Transverse colon (tissue), 4 donors: ENCODE data around the gene DPP9. TPM values are rescaled to one million over a fixed set of nuclear protein-coding genes. Genes with fewer than 3 reads are reported as not detected.
"Not testable (repeated sequence)": the region's sequence is repeated elsewhere in the genome, so short reads cannot be mapped to it uniquely, and the experiment has no call there.

Experiments used
- DNase-seq: peaks from one replicate; pipeline ENCODE4 v3.0.0-alpha.2; 2019
- H3K27ac ChIP-seq, 4 donors: fragments of 200-600 bp; sonication (generic); 2 replicates each; pipeline ENCODE4 v1.5.1; 2016 to 2018; ENCODE audit warnings: inconsistent platforms in 4 of 4
- H3K27me3 ChIP-seq: fragments of 200-600 bp; sonication (generic); 2 replicates; pipeline ENCODE4 v1.5.1; 2017; ENCODE audit warnings: inconsistent platforms
- H3K36me3 ChIP-seq, 4 donors: fragments of 200-600 bp; sonication (generic); 2 replicates each; pipeline ENCODE4 v1.5.1; 2017 to 2019; ENCODE audit warnings: inconsistent platforms in 4 of 4
- H3K4me1 ChIP-seq, 4 donors: fragments of 200-600 bp; sonication (generic); 2 replicates each; pipeline ENCODE4 v1.5.1; 2017 to 2020; ENCODE audit warnings: inconsistent platforms in 4 of 4
- H3K4me3 ChIP-seq, 4 donors: fragments of 200-600 bp; sonication (generic); 1 replicate in 1 of 4; 2 replicates in 3 of 4; pipeline versions ENCODE4 v1.5.1 to v1.6.1; 2017 to 2019; ENCODE audit warnings: inconsistent platforms in 4 of 4
- H3K9me3 ChIP-seq, 2 donors: fragments of 200-600 bp; sonication (generic); 2 replicates each; pipeline ENCODE4 v1.5.1; 2017 to 2019; ENCODE audit warnings: inconsistent platforms in 2 of 2
- EP300 ChIP-seq: sonication (generic); formaldehyde crosslinking; IDR thresholded peaks from one replicate; pipeline ENCODE4 v1.6.1; 2017; ENCODE audit warnings: antibody characterized with exemption, low read depth
- POLR2A ChIP-seq: fragments of 450-650 bp; IDR thresholded peaks from one replicate; pipeline ENCODE4 v1.6.1; 2016; ENCODE audit warnings: antibody characterized with exemption, mild to moderate bottlenecking, moderate library complexity
- POLR2AphosphoS5 ChIP-seq, 3 donors: sonication (generic); formaldehyde crosslinking; IDR thresholded peaks; one replicate each; pipeline ENCODE4 v1.6.1; 2016; ENCODE audit warnings: antibody characterized with exemption in 3 of 3
- WGBS, 2 donors: methylation state at CpG; one replicate each; pipeline ENCODE4 v1.1.5; 2018; ENCODE audit warnings: low coverage in 1 of 2; 5-methylcytosine and 5-hydroxymethylcytosine counted together
- in situ Hi-C, 4 donors: fragments of 200-750 bp; cut with MboI; loops; one replicate each; pipeline versions ENCODE4 v1.15.0 to v1.15.1; 2017; ENCODE audit warnings: low sequenced_read_pairs in 3 of 4, low pct_ligation_motif_present in 1 of 4, low pct_unique_long_range_greater_than_20kb in 1 of 4
- intact Hi-C: fragments of 100-400 bp; cut with DNase I; formaldehyde crosslinking; loops from one replicate; pipeline ENCODE4 v1.15.1; 2023; ENCODE audit warnings: low total_unique reads
- total RNA-seq, 4 donors: library from RNA; depleted of rRNA; stranded (reverse); fragments of >200 nt; gene quantifications; one replicate each; pipeline ENCODE4 v1.1.0, GENCODE V29; 2016
- TF ChIP-seq, protein P1 (sequence below), 5 experiments: fragments of 200-600 bp in 3 of 5; fragments of 450-650 bp in 2 of 5; sonication (generic) in 3 of 5; IDR thresholded peaks; 1 replicate in 2 of 5; 2 replicates in 3 of 5; pipeline ENCODE4 v1.5.1; 2016 to 2017; ENCODE audit warnings: antibody characterized with exemption in 5 of 5, inconsistent platforms in 3 of 5, mild to moderate bottlenecking in 2 of 5, moderate library complexity in 1 of 5

DPP9 gene
- total RNA-seq, 4 donors from 2014 or later: 74.1 to 320 (median 103) TPM

DNA sequence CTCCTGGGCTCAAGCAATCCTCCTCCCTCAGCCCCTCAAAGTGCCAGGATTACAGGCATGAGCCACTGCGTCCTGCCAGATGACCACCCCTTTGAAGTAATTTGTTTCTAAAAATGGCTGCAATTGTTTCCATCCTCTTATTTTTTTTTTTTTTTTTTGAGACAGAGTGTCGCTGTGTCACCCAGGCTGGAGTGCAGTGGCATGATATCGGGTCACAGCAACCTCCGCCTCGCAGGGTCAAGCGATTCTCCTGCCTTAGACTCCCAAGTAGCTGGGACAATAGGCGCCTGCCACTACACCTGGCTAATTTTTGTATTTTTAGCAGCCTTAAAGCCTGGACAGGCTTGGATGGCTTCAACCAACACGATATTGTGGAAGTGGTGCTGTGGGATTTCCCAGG lies 22.3 kb upstream of the DPP9 start:
- intact Hi-C loops: no loop called here

DNA sequence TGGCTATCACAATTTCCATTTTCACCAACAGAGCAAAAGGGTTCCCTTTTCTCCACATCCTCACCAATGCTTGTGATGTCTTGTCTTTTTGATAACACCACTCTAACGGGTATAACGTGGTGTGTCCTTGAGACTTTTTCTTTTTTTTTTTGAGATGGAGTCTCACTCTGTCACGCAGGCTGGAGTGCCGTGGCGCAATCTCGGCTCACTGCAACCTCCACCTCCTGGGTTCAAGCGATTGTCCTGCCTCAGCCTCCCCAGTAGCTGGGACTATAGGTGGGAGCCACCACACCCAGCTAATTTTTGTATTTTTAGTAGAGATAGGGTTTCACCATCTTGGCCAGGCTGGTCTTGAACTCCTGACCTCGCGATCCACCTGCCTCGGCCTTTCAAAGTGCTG lies 21.5 kb upstream of the DPP9 start:
- H3K9me3 ChIP-seq, DNase-seq, H3K36me3 ChIP-seq, in situ Hi-C loops, H3K4me3 ChIP-seq, intact Hi-C loops: not testable (repeated sequence)
- Histone ChIP-seq H3K27me3 (peaks cover 26% of the 10 kb centered on the region), H3K4me1 (peaks cover 0 to 12% (median 4%) of the 10 kb centered on the region in 4 donors), H3K27ac (peak overlapping the region in 1 of 4 donors; percentile 24)
- 67 to 88% methylated on average over 4 to 10 of the region's 10 CpGs for WGBS, 2 donors

More for the DNA sequence above, 22.3 kb upstream of the DPP9 start:
- Histone ChIP-seq H3K9me3 (no peaks in the 10 kb centered on the region), H3K27ac (no peak overlapping the region), H3K4me3 (no peak overlapping the region), H3K27me3 (peaks cover 26% of the 10 kb centered on the region), H3K4me1 (peaks cover 0 to 12% (median 4%) of the 10 kb centered on the region in 4 donors), H3K36me3 (no peaks in the 10 kb centered on the region)
- TF ChIP-seq POLR2A (no peak), POLR2AphosphoS5 (IDR thresholded peaks at IDR 0.05) (no peak), EP300 (no peak)
- TF ChIP-seq, protein P1, sequence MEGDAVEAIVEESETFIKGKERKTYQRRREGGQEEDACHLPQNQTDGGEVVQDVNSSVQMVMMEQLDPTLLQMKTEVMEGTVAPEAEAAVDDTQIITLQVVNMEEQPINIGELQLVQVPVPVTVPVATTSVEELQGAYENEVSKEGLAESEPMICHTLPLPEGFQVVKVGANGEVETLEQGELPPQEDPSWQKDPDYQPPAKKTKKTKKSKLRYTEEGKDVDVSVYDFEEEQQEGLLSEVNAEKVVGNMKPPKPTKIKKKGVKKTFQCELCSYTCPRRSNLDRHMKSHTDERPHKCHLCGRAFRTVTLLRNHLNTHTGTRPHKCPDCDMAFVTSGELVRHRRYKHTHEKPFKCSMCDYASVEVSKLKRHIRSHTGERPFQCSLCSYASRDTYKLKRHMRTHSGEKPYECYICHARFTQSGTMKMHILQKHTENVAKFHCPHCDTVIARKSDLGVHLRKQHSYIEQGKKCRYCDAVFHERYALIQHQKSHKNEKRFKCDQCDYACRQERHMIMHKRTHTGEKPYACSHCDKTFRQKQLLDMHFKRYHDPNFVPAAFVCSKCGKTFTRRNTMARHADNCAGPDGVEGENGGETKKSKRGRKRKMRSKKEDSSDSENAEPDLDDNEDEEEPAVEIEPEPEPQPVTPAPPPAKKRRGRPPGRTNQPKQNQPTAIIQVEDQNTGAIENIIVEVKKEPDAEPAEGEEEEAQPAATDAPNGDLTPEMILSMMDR (IDR thresholded peaks at IDR 0.05): no peak
- no peak for DNase-seq
- in situ Hi-C loops: no loop called here
- WGBS, 2 donors: 76 to 88% methylated on average over 4 to 8 of the region's 8 CpGs

DNA sequence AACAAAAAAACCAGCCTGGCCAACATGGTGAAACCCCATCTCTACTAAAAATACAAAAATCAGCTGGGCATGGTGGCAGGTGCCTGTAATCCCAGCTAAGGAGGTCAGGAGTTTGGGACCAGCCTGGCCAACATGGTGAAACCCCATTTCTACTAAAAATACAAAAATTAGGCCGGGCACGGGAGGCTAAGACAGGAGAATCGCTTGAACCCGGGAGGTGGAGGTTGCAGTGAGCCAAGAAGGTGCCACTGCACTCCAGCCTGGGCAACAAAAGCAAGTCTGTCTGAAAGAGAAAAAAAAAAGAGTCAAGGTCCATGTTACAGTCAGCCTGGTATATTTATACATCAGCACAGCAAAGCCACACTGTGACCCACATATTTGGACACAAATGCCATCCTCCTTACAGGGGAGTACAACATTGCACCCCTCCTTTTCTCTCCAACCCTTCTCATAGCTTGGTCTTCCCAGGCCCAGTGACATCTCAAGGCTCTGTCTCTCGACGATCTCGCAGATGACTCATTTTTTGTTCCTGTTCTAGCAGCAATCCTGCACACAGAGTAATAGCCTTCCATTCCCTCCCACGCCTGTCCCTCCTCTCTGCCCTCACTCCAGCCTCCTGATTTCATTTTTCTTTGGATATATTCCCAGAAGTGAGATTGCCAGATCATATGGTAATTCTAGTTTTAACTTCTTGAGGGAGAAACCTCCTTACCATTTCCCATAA lies 21.0 kb upstream of the DPP9 start:
- 22 to 33% methylated on average over 8 of the region's 8 CpGs for WGBS, 2 donors
- Histone ChIP-seq H3K4me1 (peaks cover 0 to 12% (median 4%) of the 10 kb centered on the region in 4 donors), H3K9me3 (no peaks in the 10 kb centered on the region), H3K36me3 (no peaks in the 10 kb centered on the region), H3K27me3 (peaks cover 26% of the 10 kb centered on the region), H3K27ac (peak overlapping the region in 2 of 4 donors; percentile 17 to 24), H3K4me3 (no peak overlapping the region)
- intact Hi-C loops (no loop called here), in situ Hi-C loops (no loop called here)
- TF ChIP-seq EP300: no peak
- no peak for TF ChIP-seq POLR2A
- no peak for TF ChIP-seq POLR2AphosphoS5 (IDR thresholded peaks at IDR 0.05)
- TF ChIP-seq, protein P1 (IDR thresholded peaks at IDR 0.05): no peak
- no peak for DNase-seq

DNA sequence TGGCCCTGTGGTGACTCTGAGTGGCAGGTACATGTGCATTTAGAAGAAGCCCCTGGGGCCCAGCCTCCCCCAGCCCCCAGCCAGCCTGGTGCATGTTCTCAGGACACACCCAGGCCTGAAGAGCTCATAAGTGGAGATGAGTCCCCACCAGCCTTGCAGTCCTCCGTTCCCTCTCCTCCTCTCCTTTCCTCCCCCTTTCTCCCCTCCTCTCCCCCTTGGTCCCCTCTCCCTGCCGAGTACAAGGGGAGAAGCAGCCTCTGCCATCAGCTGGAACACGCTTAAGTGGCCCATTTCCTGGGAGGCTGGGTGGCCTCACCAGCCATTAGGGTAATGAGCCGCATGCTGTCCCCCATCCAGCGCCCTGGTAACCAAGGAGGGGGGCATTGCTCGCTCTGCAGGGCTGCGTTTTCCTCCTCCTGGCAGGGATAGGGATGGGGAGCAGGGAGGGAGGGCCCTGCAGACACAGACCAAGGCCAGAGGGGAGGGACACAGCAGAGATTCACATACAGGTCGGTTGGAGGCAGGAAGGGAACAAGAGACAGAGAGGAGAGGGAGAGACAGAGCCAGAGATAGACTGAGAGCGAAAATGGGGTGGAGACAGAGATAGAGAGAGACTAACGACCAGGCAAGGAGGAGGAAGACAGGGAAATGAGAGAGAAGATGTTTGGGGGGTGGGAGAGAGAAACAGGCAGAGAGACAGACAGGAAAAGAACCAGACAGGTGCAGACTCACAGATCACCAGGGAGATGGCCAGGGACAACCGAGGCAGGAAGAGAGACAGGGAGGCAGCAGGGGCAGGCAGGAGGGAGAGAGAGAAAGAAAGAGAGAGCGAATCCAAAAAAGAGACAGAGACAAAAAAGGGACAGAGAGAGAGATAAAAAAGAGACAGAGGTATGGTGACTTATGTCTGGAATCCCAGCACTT lies 19.3 kb upstream of the DPP9 start:
- DNase-seq: no peak
- TF ChIP-seq, protein P1 (IDR thresholded peaks at IDR 0.05): no peak
- no peak for TF ChIP-seq POLR2AphosphoS5 (IDR thresholded peaks at IDR 0.05)
- TF ChIP-seq EP300: no peak
- TF ChIP-seq POLR2A: no peak
- intact Hi-C loops: no loop called here
- H3K27ac ChIP-seq: no peak overlapping the region
- in situ Hi-C loops: no loop called here
- WGBS, 2 donors: 37 to 51% methylated on average over 5 to 12 of the region's 12 CpGs
- no peaks in the 10 kb centered on the region for H3K9me3 ChIP-seq
- no peak overlapping the region for H3K4me3 ChIP-seq
- peaks cover 0 to 12% (median 4%) of the 10 kb centered on the region in 4 donors for H3K4me1 ChIP-seq
- H3K36me3 ChIP-seq: no peaks in the 10 kb centered on the region
- H3K27me3 ChIP-seq: peaks cover 24% of the 10 kb centered on the region
